ENCODE data around the gene GPC2. TPM values are rescaled to one million over a fixed set of nuclear protein-coding genes. Genes with fewer than 3 reads are reported as not detected.

The GPC2 gene
- total RNA-seq, 2 donors from 2014 or later, result 1.8 to 5.0 TPM

- no peak for TF ChIP-seq CTCF (IDR thresholded peaks at IDR 0.05)
- ATAC-seq (ENCODE audit: insufficient number of reproducible peaks, low FRiP score, low read depth), result no peak
- Histone ChIP-seq H3K9me3 (no peaks in the 10 kb centered on the region), H3K4me3 (no peak overlapping the region), H3K36me3 (peaks cover 25% of the 10 kb centered on the region), H3K27me3 (replicated peaks; ENCODE audit: insufficient read depth) (no peaks in the 10 kb centered on the region), H3K27ac (no peak overlapping the region), H3K4me1 (ENCODE audit: control insufficient read depth in 1 of 2, low read depth in 2 of 2) (peaks cover 17 to 19% of the 10 kb centered on the region in 2 donors)
- no peak for DNase-seq (ENCODE audit: low spot score)
Observed at GRCh38 chr7:100155553-100156317, 21.4 kb downstream of the GPC2 start.

GRCh38 chr7:100154651-100155491 is 22.3 kb downstream of the GPC2 start:
- no peak for ATAC-seq (ENCODE audit: insufficient number of reproducible peaks, low FRiP score, low read depth)
- Histone ChIP-seq H3K4me1 (ENCODE audit: control insufficient read depth in 1 of 2, low read depth in 2 of 2) (peaks cover 19 to 24% of the 10 kb centered on the region in 2 donors), H3K36me3 (peaks cover 25% of the 10 kb centered on the region)

GRCh38 chr7:100153708-100154535 is 23.3 kb downstream of the GPC2 start:
- Histone ChIP-seq H3K27ac (no peak overlapping the region), H3K4me1 (ENCODE audit: control insufficient read depth in 1 of 2, low read depth in 2 of 2) (peaks cover 22 to 28% of the 10 kb centered on the region in 2 donors), H3K4me3 (no peak overlapping the region), H3K9me3 (no peaks in the 10 kb centered on the region), H3K36me3 (peaks cover 25% of the 10 kb centered on the region), H3K27me3 (replicated peaks; ENCODE audit: insufficient read depth) (no peaks in the 10 kb centered on the region)
- ATAC-seq (ENCODE audit: insufficient number of reproducible peaks, low FRiP score, low read depth) (no peak), DNase-seq (ENCODE audit: low spot score) (no peak)
- TF ChIP-seq CTCF (IDR thresholded peaks at IDR 0.05), result no peak

More at GRCh38 chr7:100154651-100155491, 22.3 kb downstream of the GPC2 start:
- no peak overlapping the region for H3K27ac ChIP-seq
- no peaks in the 10 kb centered on the region for H3K27me3 ChIP-seq (replicated peaks; ENCODE audit: insufficient read depth)
- no peak overlapping the region for H3K4me3 ChIP-seq
- TF ChIP-seq CTCF (IDR thresholded peaks at IDR 0.05), result no peak
- H3K9me3 ChIP-seq, result no peaks in the 10 kb centered on the region
- DNase-seq (ENCODE audit: low spot score), result no peak

GRCh38 chr7:100152937-100153666 is 24.1 kb downstream of the GPC2 start:
- H3K4me1 ChIP-seq (ENCODE audit: control insufficient read depth in 1 of 2, low read depth in 2 of 2), result peaks cover 20 to 26% of the 10 kb centered on the region in 2 donors
- no peak for DNase-seq (ENCODE audit: low spot score)
- no peaks in the 10 kb centered on the region for H3K27me3 ChIP-seq (replicated peaks; ENCODE audit: insufficient read depth)
- H3K27ac ChIP-seq, result no peak overlapping the region
- TF ChIP-seq CTCF (IDR thresholded peaks at IDR 0.05), result no peak
- H3K36me3 ChIP-seq, result peaks cover 25% of the 10 kb centered on the region
- no peak for ATAC-seq (ENCODE audit: insufficient number of reproducible peaks, low FRiP score, low read depth)
- H3K9me3 ChIP-seq, result no peaks in the 10 kb centered on the region
- no peak overlapping the region for H3K4me3 ChIP-seq
